KMS-11 (cell line): ENCODE measurements around the gene MCC.

Experiments
- H2AFZ ChIP-seq: fragments of 200-600 bp; sonication (generic); 2 replicates; pipeline ENCODE4 v1.6.1; 2016; ENCODE audit warnings: antibody characterized with exemption, mixed run types, low read depth
- H3K27ac ChIP-seq: fragments of 200-600 bp; sonication (generic); 2 replicates; pipeline ENCODE4 v1.6.1; 2016; ENCODE audit warnings: mild to moderate bottlenecking, mixed run types
- H3K27me3 ChIP-seq: fragments of 200-600 bp; sonication (generic); 2 replicates; pipeline ENCODE4 v1.6.1; 2017; ENCODE audit warnings: mild to moderate bottlenecking, low read depth, mixed run types, moderate library complexity; ENCODE audit not compliant: insufficient read depth
- H3K36me3 ChIP-seq: fragments of 200-600 bp; sonication (generic); 2 replicates; pipeline ENCODE4 v1.6.1; 2017; ENCODE audit warnings: mild to moderate bottlenecking, mixed run types; ENCODE audit not compliant: insufficient read depth
- H3K4me1 ChIP-seq: fragments of 200-600 bp; sonication (generic); 2 replicates; pipeline ENCODE4 v1.6.1; 2016; ENCODE audit warnings: mild to moderate bottlenecking, low read depth, mixed run types; ENCODE audit not compliant: poor library complexity, severe bottlenecking
- H3K4me2 ChIP-seq: fragments of 200-600 bp; sonication (generic); 2 replicates; pipeline ENCODE4 v1.7.0; 2016; ENCODE audit warnings: mild to moderate bottlenecking, mixed run types
- H3K4me3 ChIP-seq: fragments of 200-600 bp; sonication (generic); IDR thresholded peaks from 2 replicates; pipeline ENCODE4 v1.6.1; 2017; ENCODE audit warnings: low read depth, low read length, mixed read lengths; ENCODE audit not compliant: insufficient read depth
- H3K79me2 ChIP-seq: fragments of 200-600 bp; sonication (generic); 2 replicates; pipeline ENCODE4 v1.6.1; 2016; ENCODE audit warnings: low read depth, mixed run types; ENCODE audit not compliant: insufficient read depth
- H3K9ac ChIP-seq: fragments of 200-600 bp; sonication (generic); 2 replicates; pipeline ENCODE4 v1.6.1; 2016; ENCODE audit warnings: mild to moderate bottlenecking, mixed run types
- H4K20me1 ChIP-seq: fragments of 200-600 bp; sonication (generic); 2 replicates; pipeline ENCODE4 v1.6.1; 2016; ENCODE audit warnings: mild to moderate bottlenecking, mixed run types; ENCODE audit not compliant: insufficient read depth
- TF ChIP-seq, protein P1 (sequence below): fragments of 200-600 bp; sonication (generic); conservative IDR thresholded peaks from 2 replicates; pipeline ENCODE4 v1.6.1; 2017; ENCODE audit warnings: low read depth, mild to moderate bottlenecking, antibody characterized with exemption, low read length, moderate library complexity, mixed read lengths

Gene MCC

DNA sequence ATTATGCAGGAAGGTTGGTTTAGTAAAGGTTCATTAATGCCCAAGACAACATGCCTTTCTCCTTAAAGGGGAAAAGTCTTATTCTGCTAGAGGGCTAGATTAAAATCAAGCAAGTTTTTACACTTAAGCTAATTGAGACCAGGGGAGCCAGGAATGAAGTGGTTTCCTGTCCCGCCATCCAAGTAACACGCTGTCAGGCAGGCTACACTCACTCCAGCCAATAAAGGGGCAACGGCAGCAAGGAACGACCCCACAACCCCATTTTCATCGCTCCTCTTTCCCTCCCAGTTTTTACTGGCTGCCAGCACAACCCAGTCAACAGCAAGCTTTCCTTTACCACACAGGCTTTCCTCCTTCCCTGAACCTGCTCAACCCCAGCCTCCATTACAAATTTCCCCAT lies 286.5 kb downstream of the MCC start:
- Histone ChIP-seq H3K27me3 (no peaks in the 10 kb centered on the region), H3K36me3 (no peaks in the 10 kb centered on the region), H3K27ac (no peak overlapping the region), H4K20me1 (no peaks in the 10 kb centered on the region), H2AFZ (no peak overlapping the region), H3K79me2 (no peaks in the 10 kb centered on the region), H3K9ac (no peak overlapping the region), H3K4me1 (no peaks in the 10 kb centered on the region), H3K4me2 (no peak overlapping the region), H3K4me3 (no peak overlapping the region)
- TF ChIP-seq, protein P1, sequence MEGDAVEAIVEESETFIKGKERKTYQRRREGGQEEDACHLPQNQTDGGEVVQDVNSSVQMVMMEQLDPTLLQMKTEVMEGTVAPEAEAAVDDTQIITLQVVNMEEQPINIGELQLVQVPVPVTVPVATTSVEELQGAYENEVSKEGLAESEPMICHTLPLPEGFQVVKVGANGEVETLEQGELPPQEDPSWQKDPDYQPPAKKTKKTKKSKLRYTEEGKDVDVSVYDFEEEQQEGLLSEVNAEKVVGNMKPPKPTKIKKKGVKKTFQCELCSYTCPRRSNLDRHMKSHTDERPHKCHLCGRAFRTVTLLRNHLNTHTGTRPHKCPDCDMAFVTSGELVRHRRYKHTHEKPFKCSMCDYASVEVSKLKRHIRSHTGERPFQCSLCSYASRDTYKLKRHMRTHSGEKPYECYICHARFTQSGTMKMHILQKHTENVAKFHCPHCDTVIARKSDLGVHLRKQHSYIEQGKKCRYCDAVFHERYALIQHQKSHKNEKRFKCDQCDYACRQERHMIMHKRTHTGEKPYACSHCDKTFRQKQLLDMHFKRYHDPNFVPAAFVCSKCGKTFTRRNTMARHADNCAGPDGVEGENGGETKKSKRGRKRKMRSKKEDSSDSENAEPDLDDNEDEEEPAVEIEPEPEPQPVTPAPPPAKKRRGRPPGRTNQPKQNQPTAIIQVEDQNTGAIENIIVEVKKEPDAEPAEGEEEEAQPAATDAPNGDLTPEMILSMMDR = no peak

DNA sequence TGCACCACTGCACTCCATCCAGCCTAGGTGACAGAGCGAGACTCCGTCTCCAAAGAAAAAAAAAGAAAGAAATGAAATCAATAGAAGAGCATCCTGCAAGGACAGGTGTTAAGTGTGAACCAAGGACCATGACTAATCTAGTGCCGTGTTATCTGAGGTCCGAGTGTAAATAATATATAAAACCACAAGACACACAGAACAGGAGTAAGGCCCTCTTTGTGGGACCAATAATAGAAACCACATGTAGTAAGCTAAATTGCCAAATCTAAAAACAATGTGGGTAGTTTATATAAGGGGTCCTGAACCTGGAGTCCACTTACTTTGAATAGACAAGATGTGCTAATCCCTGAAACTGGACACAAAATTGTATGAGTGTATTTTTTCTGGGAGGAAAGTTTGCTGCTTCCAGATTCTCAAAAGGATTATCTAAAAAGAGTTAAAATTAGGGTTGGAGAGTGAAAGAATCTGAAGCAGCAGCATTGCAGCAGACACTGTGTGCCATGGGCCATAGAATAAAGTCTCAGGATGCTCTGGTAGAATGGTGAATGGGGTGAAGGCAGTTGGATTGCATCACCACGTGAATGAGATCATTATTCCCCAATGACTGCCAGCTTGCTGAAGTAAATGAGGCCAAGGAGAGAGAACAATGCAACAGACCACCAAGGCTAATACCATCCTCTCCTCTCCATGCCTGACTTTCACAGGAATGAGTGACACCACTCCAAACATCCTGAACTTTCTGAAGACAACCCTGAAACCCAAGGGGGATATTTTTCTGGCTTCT lies 288.9 kb downstream of the MCC start:
- Histone ChIP-seq H4K20me1 (no peaks in the 10 kb centered on the region), H3K79me2 (no peaks in the 10 kb centered on the region), H3K36me3 (no peaks in the 10 kb centered on the region), H3K4me3 (no peak overlapping the region), H3K4me1 (no peaks in the 10 kb centered on the region), H3K27ac (no peak overlapping the region), H3K9ac (no peak overlapping the region), H3K4me2 (no peak overlapping the region), H3K27me3 (no peaks in the 10 kb centered on the region), H2AFZ (no peak overlapping the region)
- TF ChIP-seq, protein P1 = no peak

DNA sequence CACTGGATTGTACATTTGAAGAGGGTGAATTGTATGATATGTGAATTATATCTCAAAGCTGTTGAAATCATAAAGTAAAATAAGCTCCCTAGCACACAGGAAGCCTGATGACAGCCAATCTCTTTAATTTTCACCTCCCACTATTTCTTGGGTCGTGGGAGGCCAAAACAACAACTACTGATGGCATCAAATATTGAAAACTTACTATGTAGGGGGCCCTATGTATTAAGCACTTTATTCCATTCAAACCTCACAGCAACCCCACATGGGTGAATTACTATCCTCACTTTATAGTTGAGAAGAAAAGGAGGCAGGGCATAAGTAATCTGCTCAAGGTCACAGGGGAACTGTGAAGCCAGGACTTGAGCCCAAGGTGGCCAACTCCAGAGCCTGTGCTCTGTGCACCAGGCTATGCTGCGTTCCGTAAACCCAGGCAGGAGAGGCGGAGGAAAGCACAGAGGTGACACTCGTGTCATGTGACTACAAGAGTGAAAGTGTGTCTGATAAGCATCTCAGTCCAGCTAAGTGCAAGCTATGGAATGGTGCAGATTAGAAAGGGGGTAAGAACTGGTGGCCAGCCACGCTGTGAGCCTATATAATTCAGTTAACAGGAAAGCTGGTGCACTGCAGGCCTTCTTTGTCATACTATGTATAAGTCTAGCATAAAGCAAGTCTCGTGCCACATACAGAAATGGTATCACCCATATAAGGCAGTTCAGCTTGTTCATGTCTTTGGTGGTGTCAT lies 290.6 kb downstream of the MCC start:
- no peak overlapping the region for H3K9ac ChIP-seq
- H3K27me3 ChIP-seq = no peaks in the 10 kb centered on the region
- H3K4me3 ChIP-seq = no peak overlapping the region
- H3K79me2 ChIP-seq = no peaks in the 10 kb centered on the region
- TF ChIP-seq, protein P1 = no peak
- no peaks in the 10 kb centered on the region for H3K36me3 ChIP-seq
- H3K4me1 ChIP-seq = no peaks in the 10 kb centered on the region
- no peak overlapping the region for H3K27ac ChIP-seq
- H3K4me2 ChIP-seq = no peak overlapping the region
- H4K20me1 ChIP-seq = no peaks in the 10 kb centered on the region
- no peak overlapping the region for H2AFZ ChIP-seq

DNA sequence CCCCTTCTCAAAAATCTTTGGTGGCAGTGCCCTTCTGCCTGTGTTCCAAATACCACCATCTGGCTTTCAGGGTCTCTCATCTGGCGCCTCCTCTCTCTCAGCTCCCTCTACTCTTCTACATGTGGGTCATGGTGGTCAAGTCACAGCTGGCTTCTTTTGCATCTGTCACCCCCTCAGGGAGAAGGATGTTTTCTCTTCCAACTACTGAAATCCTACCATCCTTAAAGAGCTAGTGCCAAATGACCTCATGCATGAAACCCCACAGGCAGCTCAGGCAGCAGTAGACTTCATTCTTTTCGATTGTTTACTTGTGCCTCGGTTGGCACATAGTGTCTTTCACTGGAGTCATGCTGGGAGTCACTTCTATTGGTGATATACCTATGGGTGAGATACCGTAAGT lies 292.5 kb downstream of the MCC start:
- H3K9ac ChIP-seq = no peak overlapping the region
- no peak overlapping the region for H3K4me3 ChIP-seq
- H3K27ac ChIP-seq = no peak overlapping the region
- no peaks in the 10 kb centered on the region for H4K20me1 ChIP-seq
- H2AFZ ChIP-seq = no peak overlapping the region
- H3K36me3 ChIP-seq = no peaks in the 10 kb centered on the region
- no peaks in the 10 kb centered on the region for H3K27me3 ChIP-seq
- H3K4me1 ChIP-seq = no peaks in the 10 kb centered on the region
- no peaks in the 10 kb centered on the region for H3K79me2 ChIP-seq
- H3K4me2 ChIP-seq = no peak overlapping the region
- TF ChIP-seq, protein P1 = no peak
